Fibroblast of skin of abdomen (primary cell): ENCODE measurements around the gene UBB.
A peak's percentile ranks its signal among the peaks of the same experiment; 100 is the strongest.
"Not testable (repeated sequence)": the region's sequence is repeated elsewhere in the genome, so short reads cannot be mapped to it uniquely, and the experiment has no call there.

Source experiments
- DNase-seq: peaks from one replicate; pipeline ENCODE4 v3.0.0-alpha.2; 2013

UBB gene

DNA sequence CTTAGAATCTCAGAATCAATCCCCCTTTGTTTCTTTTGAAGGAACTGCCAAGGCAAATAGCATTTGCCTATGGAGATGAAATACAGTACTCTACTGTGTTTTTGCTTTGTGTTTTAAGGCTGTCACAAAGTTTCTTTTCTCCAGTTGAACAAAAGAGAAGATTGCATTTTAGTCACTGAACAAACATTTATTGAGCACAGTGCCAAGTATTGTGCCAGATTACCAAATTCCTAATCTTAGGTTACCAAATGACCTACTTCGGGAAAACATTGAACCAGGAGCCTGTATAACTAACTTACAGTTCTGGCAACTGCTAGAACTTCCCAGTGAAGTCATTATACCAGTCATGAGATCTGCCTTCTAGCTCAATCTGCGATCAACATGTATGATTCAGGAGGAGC lies 3.0 kb upstream of the UBB start:
- peak; percentile 9 for DNase-seq

DNA sequence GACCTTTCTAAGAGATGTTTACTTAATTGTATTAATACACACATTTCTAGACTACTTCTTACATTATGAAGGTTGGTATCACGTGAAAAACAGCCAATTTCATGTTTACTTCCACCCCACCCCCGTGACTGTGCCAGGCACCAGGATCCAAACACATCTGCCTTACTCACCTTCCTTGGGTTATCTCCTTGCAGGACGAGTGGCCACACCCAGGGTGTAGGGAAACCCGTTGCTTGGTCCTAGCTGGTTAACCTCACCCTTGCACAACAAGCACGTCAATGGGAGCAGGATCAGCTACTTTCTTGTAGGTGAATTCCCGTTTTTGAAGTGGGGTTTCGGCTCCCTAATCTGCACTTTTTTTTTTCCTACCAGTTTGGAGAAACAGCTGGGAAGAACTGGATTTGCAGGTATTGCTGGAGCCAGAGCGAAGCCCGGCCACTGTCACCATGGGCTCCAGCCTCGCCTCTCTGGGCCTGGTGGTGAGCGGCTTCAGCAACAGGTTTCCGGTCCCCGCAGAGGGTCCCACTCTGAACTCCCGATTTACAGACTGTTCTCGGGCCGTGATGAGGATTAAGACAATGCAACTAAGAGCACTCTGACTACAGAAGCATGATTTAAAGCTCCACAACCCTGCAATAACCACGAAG lies 2.1 kb upstream of the UBB start:
- no peak for DNase-seq

DNA sequence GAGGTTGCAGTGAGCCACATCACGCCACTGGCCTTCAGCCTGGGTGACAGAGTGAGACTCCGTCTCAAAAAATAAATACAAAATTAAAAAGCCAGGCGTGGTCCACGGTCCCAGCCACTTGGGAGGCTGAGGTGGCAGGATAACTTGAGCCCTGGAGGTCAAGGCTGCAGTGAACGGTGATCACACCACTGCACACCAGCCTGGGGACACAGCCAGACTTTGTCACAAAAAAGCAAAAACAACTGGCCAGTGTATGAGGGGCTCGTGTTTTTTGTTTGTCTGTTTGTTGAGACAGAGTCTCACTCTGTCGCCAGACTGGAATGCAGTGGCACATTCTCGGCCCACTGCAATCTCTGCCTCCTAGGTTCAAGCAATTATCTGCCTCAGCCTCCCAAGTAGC lies 1.2 kb upstream of the UBB start:
- DNase-seq = no peak

DNA sequence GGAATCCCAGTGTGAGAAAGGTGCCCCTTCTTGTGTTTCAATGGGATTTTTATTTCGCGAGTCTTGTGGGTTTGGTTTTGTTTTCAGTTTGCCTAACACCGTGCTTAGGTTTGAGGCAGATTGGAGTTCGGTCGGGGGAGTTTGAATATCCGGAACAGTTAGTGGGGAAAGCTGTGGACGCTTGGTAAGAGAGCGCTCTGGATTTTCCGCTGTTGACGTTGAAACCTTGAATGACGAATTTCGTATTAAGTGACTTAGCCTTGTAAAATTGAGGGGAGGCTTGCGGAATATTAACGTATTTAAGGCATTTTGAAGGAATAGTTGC lies 567 bp downstream of the UBB start:
- DNase-seq = no peak

DNA sequence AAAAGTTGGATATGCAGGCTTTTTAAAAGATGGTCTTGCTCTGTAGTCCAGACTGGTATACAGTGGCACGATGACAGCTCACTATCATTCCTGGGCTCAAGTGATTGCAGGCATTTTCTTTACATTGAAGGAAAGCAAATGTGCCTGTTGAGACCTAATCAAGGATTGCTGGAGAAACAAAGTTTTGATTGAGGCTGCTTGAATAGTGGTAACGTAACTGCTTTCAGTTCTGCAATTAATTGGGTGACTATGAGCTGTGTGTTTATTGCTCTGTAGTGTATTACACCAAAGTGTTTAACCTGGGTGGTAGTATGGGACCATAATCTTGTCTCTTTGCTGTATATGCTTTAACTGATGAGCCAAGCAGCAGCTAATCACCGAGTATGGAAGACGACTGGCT lies 2.3 kb downstream of the UBB start:
- DNase-seq = no peak

DNA sequence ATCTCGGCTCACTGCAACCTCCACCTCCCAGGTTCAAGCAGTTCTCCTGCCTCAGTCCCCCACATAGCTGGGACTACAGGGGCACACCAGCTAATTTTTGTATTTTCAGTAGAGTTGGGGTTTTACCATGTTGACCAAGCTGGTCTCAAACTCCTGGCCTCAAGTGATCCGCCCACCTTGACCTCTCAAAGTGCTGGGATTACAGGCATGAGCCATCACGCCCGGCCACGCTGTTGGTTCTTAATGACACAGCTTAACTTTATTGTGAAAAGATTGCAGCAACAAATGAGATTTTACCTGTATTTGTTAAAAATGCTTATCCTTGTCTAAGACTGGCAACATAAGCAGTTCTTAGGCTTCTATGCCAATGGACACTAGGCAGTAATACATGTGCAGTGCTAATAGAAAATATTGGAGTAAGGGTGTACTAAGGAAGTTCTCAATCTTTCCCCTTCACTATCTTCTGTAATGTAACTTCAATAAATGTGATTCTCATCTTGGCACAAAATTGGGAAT lies 2.9 kb downstream of the UBB start:
- no peak for DNase-seq

DNA sequence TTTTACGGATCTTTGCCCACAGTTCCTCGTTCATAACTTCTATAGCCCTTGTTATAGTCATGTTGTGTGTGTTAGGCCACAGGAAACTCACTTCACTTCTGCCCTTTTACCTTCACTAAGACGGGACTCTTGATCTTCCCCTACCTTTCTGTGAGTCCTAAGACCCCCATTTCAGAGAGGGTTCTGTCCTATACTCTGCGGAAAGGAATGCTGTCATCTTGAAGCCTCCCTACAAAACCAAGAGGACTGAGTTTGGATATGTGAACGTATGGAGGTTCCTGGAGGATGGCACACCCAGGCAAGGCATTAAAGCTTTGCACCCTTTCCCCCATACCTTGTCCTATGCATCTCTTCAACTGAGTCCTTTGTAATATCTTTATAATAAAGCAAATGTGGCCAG lies 3.7 kb downstream of the UBB start:
- no peak for DNase-seq

DNA sequence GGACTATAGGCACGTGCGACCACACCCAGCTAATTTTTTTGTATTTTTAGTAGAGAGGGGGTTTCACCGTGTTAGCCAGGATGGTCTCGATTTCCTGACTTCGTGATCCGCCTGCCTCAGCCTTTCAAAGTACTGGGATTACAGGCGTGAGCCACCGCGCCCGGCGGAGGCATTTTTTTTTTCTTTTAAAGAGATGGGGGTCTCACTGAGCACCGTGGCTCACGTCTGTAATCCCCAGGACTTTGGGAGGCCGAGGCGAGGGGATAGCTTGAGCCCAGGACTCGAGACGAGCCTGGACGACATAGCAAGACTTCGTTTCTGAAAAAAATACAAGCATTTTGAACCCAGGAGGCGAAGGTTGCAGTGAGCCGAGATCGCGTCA lies 5.2 kb downstream of the UBB start:
- DNase-seq = not testable (repeated sequence)

DNA sequence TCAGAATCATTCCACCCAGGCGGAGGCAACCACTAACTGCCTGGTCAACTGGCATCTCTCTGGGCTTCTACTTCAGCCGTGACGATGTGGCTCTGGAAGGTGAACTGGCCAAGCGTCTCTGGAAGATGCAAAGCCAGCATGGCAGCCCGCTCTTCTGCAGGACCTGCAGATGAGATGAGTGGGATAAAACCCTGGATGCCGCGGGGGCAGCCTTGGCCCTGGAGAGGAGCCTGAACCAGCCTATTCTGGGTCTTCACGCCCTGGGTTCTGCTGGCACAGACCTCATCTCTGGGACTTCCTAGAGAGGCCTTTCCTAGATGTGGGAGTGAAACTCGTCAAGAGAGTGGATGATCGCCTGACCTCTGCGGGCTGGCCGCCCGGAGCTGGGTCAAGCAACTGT lies 10.6 kb downstream of the UBB start:
- DNase-seq = no peak

DNA sequence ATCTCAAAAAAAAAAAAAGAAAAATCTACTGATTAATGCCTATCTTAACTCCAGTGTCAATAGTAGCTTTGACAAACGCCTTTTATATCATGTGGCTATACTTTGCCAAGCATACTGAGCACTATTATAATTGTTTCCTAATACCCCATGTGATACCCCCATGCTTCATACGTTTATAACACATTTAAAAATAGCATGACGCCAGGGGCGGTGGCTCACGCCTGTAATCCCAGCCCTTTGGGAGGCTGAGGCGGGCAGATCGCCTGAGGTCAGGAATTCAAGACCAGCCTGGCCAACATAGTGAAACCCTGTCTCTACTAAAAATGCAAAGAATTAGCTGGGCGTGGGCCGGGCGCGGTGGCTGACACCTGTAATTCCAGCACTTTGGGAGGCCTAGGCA lies 11.6 kb downstream of the UBB start:
- DNase-seq = not testable (repeated sequence)

DNA sequence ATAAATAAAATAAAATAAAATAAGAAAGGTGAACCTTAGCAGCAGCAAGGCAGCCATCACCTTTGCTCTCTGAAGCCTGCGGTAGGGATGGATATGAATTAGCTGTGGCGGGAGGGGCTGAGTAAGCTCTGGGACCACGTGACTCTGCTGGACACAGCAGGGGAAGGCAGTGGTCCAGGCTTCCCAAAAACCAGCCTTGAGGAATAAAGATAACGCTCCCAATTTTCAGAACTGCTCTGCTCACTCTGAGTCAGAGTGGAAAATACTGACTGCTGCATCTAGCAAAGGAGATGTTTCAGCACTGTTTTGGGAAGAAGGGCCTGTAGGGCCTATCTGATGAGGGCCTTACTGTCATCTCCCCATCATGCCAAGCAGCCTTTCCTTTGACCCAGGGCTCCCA lies 15.0 kb downstream of the UBB start:
- DNase-seq = not testable (repeated sequence)

DNA sequence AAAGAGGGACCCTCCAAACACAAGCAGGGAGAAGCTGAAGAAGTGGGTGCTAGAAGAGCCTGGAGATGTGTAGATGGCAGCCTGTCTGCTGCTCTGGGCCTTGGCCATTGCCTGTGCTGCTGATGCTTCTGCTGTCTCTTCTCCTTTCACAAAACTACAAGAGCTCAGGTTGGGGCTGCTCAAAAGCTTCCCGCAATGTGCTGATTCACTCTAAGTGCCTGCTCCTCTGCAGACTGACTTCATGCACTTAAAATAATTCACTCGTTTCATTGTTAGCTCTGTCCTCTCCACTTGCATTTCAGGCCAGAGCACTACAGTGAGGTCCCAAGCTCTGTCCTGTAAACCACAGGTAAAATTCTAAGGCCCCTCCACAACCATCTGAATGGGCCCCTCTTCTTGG lies 15.8 kb downstream of the UBB start:
- not testable (repeated sequence) for DNase-seq

DNA sequence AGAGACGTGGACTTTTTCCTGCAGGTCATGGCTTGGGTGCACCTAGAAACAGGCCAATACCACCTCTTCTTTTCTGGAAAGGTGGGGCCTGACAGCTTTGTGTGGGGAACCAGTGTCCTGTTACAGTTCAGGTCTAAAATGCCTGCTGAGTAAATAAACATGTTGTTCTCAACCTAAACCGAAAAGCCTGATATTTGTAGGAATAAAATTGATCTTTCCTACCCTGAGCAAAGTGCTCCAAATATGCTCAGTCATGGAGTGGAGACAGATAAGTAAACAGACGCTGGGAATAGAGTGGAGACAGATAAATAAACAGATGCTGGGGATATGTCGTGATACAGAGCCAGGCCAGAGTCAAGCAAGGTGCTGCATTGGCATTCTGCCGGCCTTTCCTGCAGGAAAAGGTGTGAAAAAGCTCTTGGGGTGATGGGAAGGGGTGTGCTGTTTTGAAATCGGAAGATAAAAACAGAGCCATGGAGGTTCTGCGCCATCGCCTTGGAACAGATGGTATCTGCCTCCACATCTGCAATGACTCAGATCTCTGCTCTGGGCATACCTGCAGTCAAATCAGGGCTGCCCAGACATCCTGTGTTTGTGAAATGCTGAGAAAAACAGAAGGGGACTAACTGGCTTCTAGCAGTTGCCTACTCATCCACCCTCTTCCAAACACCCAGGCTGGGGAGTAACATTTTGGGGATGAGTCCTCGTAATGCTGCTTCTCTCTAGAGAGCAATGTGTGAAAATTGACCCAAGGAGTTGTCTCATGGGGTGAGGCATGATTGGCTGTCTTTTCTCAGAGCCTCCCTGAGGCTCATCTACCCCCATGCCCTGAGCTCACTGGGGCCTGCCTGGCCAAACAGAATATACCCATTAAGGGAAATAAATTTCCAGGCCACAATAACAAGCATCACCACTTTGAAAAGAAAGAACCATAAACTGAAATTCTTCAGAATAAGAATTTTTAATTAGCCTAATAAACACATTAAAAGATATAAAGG lies 17.7 kb downstream of the UBB start:
- DNase-seq = no peak

DNA sequence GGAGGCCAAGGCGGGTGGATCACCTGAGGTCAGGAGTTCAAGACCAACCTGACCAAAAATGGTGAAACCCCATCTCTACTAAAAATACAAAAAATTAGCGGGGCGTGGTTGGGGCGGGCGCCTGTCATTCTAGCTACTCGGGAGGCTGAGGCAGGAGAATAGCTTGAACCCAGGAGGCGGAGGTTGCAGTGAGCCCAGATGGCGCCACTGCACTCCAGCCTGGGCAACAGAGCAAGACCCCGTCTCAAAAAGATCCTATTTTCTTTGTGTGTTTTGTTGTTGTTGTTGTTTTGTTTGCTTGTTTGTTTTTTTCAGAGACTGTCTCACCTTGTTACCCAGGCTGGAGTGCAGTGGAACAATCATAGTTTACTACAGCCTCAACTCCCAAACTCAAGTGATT lies 23.0 kb downstream of the UBB start:
- DNase-seq = not testable (repeated sequence)

DNA sequence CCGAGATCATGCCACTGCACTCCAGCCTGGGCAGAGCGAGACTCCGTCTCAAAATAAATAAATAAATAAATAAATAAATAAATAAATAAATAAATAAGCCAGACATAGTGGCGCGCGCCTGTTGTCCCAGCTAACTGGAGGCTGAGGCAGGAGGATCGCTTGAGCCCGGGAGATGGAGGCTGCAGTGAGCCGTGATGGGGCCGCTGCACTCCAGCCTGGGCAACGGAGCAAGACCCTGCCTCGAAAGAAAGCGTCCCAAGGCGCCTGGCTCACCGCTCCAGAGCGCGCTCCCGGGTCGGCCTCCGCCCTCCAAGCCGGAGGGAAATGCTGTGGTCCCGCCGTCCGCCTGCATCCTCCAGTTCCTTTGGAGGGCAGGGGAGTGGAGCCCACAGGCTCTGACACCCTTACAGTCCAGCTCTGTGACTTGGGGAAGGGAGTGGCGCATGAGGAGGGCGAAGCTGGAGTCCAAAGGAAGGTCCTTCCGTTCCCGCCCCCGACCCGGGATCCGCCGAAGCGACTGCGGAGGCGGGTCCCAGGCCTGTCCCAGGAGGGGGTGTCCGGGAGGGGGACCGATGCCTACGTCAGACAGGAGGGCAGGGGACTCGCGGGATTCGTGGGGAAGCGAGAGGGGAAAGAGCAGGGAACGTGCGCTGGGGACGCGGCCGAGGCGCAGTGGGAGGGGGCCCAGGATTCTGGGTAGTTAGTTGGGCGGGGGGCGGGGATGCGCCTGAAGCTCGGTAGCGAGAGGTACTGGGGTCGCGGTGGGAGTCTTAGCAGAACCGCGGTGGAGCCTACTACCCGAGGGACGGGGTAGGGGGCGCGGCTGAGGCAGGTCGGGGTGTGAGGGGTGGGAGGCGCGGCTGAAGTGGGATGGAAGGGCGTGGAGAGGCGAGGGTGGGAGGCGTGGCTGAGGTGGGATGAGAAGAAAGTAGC lies 26.1 kb downstream of the UBB start:
- peak; percentile 15 for DNase-seq

DNA sequence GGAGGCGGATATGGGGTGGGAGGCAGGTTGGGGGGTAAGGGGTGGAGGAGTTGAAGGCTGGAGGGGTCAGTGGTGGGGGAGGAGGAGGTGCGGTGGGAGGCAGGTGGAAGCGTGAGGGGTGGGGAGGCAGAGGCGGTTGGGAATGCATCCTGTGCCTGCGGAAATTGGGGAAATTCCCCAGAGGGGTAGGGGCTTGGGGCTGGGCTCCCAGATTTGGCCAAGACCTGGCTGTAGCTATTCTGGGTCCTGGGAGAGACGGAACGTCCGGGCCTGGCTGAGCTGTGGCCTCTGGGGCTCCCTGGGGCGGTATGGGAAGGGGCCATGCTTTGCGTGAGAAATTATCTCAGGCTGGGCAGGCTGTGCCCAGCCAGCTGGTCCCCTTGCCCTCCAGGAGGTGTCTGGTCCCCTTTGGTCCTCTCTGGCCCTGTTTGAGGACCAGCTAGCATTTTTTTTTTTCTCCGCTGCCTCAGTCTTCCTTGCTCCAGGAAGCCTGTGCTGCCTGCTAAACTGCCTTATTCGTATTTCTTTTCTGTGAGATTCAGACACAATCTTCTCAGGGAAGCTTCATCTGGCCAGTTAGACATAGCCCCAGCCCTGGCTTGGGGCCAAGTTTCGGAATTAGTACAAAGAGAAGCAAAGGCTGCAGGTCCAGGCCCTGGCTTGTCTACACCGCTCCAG lies 27.2 kb downstream of the UBB start:
- DNase-seq = peak; percentile 53

DNA sequence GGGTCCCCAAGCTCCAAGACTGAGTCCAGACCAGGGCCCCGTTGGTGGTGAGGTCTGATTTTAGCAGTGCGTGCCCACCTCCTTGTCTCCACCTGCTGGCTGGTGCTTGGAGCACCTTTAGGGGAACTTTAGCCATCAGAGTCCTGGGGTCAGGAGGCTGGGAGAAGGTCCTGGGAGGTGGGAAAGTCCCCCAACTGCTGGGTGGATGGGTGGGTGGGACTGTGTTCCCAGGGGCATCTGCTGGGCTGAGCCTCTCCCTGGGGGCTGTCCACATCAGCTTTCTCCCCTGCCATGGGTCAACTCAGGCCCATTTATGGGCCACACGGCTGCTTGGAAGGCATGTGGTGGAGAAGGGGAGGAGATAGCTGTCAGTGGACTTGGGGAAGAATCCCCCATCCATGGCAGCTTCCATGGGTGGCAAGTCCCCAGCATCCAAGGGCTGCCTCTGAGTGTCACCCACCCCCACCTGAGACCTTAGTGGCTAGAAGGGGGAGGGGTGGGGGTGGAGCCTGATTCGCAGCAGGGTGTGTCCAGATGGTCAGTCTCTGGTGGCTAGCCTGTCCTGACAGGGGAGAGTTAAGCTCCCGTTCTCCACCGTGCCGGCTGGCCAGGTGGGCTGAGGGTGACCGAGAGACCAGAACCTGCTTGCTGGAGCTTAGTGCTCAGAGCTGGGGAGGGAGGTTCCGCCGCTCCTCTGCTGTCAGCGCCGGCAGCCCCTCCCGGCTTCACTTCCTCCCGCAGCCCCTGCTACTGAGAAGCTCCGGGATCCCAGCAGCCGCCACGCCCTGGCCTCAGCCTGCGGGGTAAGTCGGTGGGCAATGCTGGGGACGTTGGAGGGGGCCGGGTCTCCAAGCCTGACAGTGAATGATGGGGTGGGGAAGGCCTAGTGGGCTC lies 34.4 kb downstream of the UBB start, which contains the start of gene TRPV2:
TSS of gene TRPV2 (plus strand) at position 541 of the 894 bp plus-strand sequence. CDS start 2,098 bp downstream, outside the sequence.
- DNase-seq = no peak

DNA sequence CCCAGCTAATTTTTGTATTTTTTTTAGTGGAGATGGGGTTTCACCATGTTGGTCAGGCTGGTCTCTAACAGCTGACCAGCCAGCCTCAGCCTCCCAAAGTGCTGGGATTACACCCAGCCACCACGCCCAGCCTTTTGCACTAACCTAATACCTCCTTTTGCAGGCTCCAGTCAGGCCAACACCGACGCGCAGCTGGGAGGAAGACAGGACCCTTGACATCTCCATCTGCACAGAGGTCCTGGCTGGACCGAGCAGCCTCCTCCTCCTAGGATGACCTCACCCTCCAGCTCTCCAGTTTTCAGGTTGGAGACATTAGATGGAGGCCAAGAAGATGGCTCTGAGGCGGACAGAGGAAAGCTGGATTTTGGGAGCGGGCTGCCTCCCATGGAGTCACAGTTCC lies 36.5 kb downstream of the UBB start:
- DNase-seq = no peak

DNA sequence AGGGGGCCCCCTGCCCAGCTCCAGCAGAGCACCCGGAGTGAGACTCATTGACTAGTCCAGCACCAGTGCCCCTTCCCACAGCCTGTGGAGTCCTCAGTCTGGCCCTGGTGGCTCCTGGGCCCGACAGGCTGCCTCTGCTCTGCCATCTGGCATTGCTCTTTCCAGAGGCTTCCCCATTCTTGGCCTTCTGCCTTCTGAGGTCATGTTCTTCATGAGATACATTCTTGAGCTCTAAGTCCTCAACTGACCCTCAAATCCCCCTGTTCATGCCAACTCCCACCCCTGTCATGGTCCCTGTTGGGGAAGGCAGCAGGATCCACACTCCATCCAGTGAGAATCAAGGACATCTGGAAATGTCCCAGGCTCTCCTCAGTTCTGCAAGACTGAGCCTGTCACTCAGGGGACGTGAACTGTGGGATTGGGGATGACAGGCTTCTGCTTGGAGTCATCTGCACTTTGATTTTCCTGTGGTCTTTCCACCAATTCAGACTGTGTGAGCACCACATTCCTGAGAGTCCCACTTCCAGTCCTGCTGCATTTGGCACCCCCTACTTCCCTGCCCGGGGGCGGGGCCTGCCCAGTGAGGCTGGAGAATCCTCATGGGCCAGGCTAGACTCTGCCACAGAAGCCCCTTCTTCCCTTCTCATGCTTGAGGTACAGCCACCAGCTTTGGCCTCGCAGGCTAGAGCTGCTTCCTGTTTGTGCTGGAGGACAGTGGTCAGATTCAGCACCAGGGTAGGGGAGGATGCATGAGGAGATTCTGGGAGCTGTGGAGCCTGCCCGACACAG lies 37.2 kb downstream of the UBB start:
- DNase-seq = peak; percentile 68

DNA sequence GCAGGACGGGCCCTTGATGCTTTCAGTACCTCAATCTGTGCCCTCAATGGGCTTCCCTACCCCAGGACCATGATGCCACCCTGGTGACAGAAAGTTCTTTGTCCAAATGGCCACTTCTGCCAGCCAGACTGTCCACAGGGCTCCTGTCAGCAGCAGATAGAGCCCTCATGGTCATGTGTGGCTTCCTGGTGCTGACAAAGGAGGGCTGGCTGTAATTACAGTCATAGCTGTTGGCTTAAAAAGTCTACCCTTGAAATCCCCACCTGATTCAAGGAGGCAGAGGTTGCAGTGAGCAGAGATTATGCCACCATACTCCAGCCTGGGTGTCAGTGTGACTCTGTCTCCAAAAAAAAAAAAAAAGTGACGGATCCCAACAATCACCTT lies 37.8 kb downstream of the UBB start:
- DNase-seq = no peak
